Vagina (tissue), 2 donors: Measurements from ENCODE around the gene SLCO1B1. TPM values are rescaled to one million over a fixed set of nuclear protein-coding genes. Genes with fewer than 3 reads are reported as not detected.
"Not testable (repeated sequence)": the region's sequence is repeated elsewhere in the genome, so short reads cannot be mapped to it uniquely, and the experiment has no call there.

Experiments
- DNase-seq, 2 donors: peaks; one replicate each; pipeline ENCODE4 v3.0.0-alpha.2; 2017; ENCODE audit errors: extremely low spot score in 2 of 2
- H3K27ac ChIP-seq: fragments of 200-600 bp; sonication (generic); one replicate; pipeline ENCODE4 v1.5.1; 2019
- H3K27me3 ChIP-seq: fragments of 200-600 bp; sonication (generic); one replicate; pipeline ENCODE4 v1.5.1; 2019
- H3K36me3 ChIP-seq, 2 donors: fragments of 200-600 bp; sonication (generic); one replicate each; pipeline ENCODE4 v1.5.1; 2017 to 2019
- H3K4me1 ChIP-seq: fragments of 200-600 bp; sonication (generic); one replicate; pipeline ENCODE4 v1.5.1; 2019
- H3K4me3 ChIP-seq, 2 donors: fragments of 200-600 bp; sonication (generic); 1 replicate in 1 of 2; 2 replicates in 1 of 2; pipeline ENCODE4 v1.5.1; 2016 to 2019
- H3K9me3 ChIP-seq: fragments of 200-600 bp; sonication (generic); one replicate; pipeline ENCODE4 v1.5.1; 2019
- POLR2A ChIP-seq, 2 donors: fragments of 450-650 bp; IDR thresholded peaks; one replicate each; pipeline ENCODE4 v1.6.1; 2017; ENCODE audit warnings: antibody characterized with exemption in 2 of 2, mild to moderate bottlenecking in 2 of 2, moderate library complexity in 2 of 2
- POLR2AphosphoS5 ChIP-seq, 2 donors: sonication (generic); formaldehyde crosslinking; IDR thresholded peaks; one replicate each; pipeline ENCODE4 v1.9.0; 2017; ENCODE audit warnings: antibody characterized with exemption in 2 of 2, mild to moderate bottlenecking in 2 of 2, low read depth in 1 of 2; ENCODE audit not compliant: insufficient read depth in 1 of 2
- intact Hi-C: fragments of 100-400 bp; cut with DNase I; formaldehyde crosslinking; loops from one replicate; pipeline ENCODE4 v1.15.1; 2023
- total RNA-seq: library from RNA; depleted of rRNA; stranded (reverse); fragments of >200 nt; gene quantifications from one replicate; pipeline ENCODE4 v1.2.3, GENCODE V29; 2016
- TF ChIP-seq, protein P1 (sequence below), 3 experiments: fragments of 450-650 bp in 2 of 3; fragments of 200-600 bp in 1 of 3; sonication (generic) in 1 of 3; IDR thresholded peaks; one replicate each; pipeline ENCODE4 v1.5.1; 2017 to 2019; ENCODE audit warnings: antibody characterized with exemption in 3 of 3, mild to moderate bottlenecking in 2 of 3, moderate library complexity in 2 of 3

SLCO1B1 gene, protein sequence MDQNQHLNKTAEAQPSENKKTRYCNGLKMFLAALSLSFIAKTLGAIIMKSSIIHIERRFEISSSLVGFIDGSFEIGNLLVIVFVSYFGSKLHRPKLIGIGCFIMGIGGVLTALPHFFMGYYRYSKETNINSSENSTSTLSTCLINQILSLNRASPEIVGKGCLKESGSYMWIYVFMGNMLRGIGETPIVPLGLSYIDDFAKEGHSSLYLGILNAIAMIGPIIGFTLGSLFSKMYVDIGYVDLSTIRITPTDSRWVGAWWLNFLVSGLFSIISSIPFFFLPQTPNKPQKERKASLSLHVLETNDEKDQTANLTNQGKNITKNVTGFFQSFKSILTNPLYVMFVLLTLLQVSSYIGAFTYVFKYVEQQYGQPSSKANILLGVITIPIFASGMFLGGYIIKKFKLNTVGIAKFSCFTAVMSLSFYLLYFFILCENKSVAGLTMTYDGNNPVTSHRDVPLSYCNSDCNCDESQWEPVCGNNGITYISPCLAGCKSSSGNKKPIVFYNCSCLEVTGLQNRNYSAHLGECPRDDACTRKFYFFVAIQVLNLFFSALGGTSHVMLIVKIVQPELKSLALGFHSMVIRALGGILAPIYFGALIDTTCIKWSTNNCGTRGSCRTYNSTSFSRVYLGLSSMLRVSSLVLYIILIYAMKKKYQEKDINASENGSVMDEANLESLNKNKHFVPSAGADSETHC
- not detected for total RNA-seq

- TF ChIP-seq POLR2A (IDR thresholded peaks at IDR 0.05), result no peak
- TF ChIP-seq, protein P1, sequence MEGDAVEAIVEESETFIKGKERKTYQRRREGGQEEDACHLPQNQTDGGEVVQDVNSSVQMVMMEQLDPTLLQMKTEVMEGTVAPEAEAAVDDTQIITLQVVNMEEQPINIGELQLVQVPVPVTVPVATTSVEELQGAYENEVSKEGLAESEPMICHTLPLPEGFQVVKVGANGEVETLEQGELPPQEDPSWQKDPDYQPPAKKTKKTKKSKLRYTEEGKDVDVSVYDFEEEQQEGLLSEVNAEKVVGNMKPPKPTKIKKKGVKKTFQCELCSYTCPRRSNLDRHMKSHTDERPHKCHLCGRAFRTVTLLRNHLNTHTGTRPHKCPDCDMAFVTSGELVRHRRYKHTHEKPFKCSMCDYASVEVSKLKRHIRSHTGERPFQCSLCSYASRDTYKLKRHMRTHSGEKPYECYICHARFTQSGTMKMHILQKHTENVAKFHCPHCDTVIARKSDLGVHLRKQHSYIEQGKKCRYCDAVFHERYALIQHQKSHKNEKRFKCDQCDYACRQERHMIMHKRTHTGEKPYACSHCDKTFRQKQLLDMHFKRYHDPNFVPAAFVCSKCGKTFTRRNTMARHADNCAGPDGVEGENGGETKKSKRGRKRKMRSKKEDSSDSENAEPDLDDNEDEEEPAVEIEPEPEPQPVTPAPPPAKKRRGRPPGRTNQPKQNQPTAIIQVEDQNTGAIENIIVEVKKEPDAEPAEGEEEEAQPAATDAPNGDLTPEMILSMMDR (IDR thresholded peaks at IDR 0.05), result no peak
- Histone ChIP-seq H3K27me3 (no peaks in the 10 kb centered on the region), H3K9me3 (no peaks in the 10 kb centered on the region), H3K4me3 (no peak within 1 kb of the TSS), H3K4me1 (no peaks in the 10 kb centered on the region), H3K27ac (no peak within 1 kb of the TSS), H3K36me3 (no peaks in the 10 kb centered on the region)
- intact Hi-C loops, result no loop called here
- DNase-seq, result no peak
These were observed at the start of gene SLCO1B1 for GRCh38 chr12:21130998-21131397. Gene SLCO1B1 (plus strand): TSS chr12:21131194. CDS start chr12:21141575, 10,381 bp downstream.

GRCh38 chr12:21084753-21085152 is 46.2 kb upstream of the SLCO1B1 start:
- H3K4me1 ChIP-seq, H3K36me3 ChIP-seq, intact Hi-C loops, H3K9me3 ChIP-seq, H3K27ac ChIP-seq, DNase-seq, H3K4me3 ChIP-seq, H3K27me3 ChIP-seq: not testable (repeated sequence)

- H3K27me3 ChIP-seq, result no peaks in the 10 kb centered on the region
- H3K27ac ChIP-seq, result no peak overlapping the region
- intact Hi-C loops, result no loop called here
- no peaks in the 10 kb centered on the region for H3K9me3 ChIP-seq
- H3K4me1 ChIP-seq, result no peaks in the 10 kb centered on the region
- no peaks in the 10 kb centered on the region for H3K36me3 ChIP-seq
- H3K4me3 ChIP-seq, result no peak overlapping the region
- TF ChIP-seq, protein P1 (IDR thresholded peaks at IDR 0.05), result no peak
- TF ChIP-seq POLR2A (IDR thresholded peaks at IDR 0.05) (no peak), POLR2AphosphoS5 (IDR thresholded peaks at IDR 0.05; ENCODE audit: insufficient read depth in 1 of 2, low read depth in 1 of 2) (no peak)
- no peak for DNase-seq
These were observed 19.3 kb upstream of the SLCO1B1 start for GRCh38 chr12:21111732-21112131.

- no peak for DNase-seq
- intact Hi-C loops, result no loop called here
- TF ChIP-seq POLR2A (IDR thresholded peaks at IDR 0.05) (no peak), POLR2AphosphoS5 (IDR thresholded peaks at IDR 0.05; ENCODE audit: insufficient read depth in 1 of 2, low read depth in 1 of 2) (no peak)
- TF ChIP-seq, protein P1 (IDR thresholded peaks at IDR 0.05), result no peak
- H3K36me3 ChIP-seq, result no peaks in the 10 kb centered on the region
- no peaks in the 10 kb centered on the region for H3K9me3 ChIP-seq
- H3K27ac ChIP-seq, result no peak overlapping the region
- H3K4me3 ChIP-seq, result no peak overlapping the region
- H3K27me3 ChIP-seq, result no peaks in the 10 kb centered on the region
- H3K4me1 ChIP-seq, result no peaks in the 10 kb centered on the region
These were observed 17.7 kb upstream of the SLCO1B1 start for GRCh38 chr12:21113266-21113665.

GRCh38 chr12:21117995-21118394 is 13.0 kb upstream of the SLCO1B1 start:
- TF ChIP-seq POLR2A (IDR thresholded peaks at IDR 0.05) (no peak), POLR2AphosphoS5 (IDR thresholded peaks at IDR 0.05; ENCODE audit: insufficient read depth in 1 of 2, low read depth in 1 of 2) (no peak)
- H3K4me1 ChIP-seq, result no peaks in the 10 kb centered on the region
- no peaks in the 10 kb centered on the region for H3K9me3 ChIP-seq
- no peak overlapping the region for H3K4me3 ChIP-seq
- intact Hi-C loops, result no loop called here
- H3K36me3 ChIP-seq, result no peaks in the 10 kb centered on the region
- DNase-seq, result no peak
- no peak overlapping the region for H3K27ac ChIP-seq
- no peaks in the 10 kb centered on the region for H3K27me3 ChIP-seq

GRCh38 chr12:21118760-21119159 is 12.2 kb upstream of the SLCO1B1 start:
- H3K4me1 ChIP-seq, result no peaks in the 10 kb centered on the region
- H3K36me3 ChIP-seq, result no peaks in the 10 kb centered on the region
- H3K4me3 ChIP-seq, result no peak overlapping the region
- no peak for DNase-seq
- TF ChIP-seq POLR2AphosphoS5 (IDR thresholded peaks at IDR 0.05; ENCODE audit: insufficient read depth in 1 of 2, low read depth in 1 of 2) (no peak), POLR2A (IDR thresholded peaks at IDR 0.05) (no peak)
- TF ChIP-seq, protein P1 (IDR thresholded peaks at IDR 0.05), result no peak
- no peak overlapping the region for H3K27ac ChIP-seq
- H3K9me3 ChIP-seq, result no peaks in the 10 kb centered on the region
- H3K27me3 ChIP-seq, result no peaks in the 10 kb centered on the region
- intact Hi-C loops, result no loop called here
